CD4-positive, alpha-beta T cell (primary cell): ENCODE data around the gene ZBTB43. TPM values are rescaled to one million over a fixed set of nuclear protein-coding genes. Genes with fewer than 3 reads are reported as not detected.

Experiments used
- ATAC-seq: fragments of 200-7000 bp; cut with Tn5 transposase; one replicate; pipeline ENCODE4 v1.10.0; 2022; ENCODE audit warnings: mild to moderate bottlenecking; ENCODE audit not compliant: poor library complexity
- CTCF ChIA-PET: fragments of 350-600 bp; sonication (Branson Sonifier 250); formaldehyde crosslinking; loops from one replicate; lab custom pipeline; 2021; ENCODE audit warnings: antibody characterized with exemption, inconsistent platforms; lab: Charles Lee
- POLR2A ChIA-PET: fragments of 350-600 bp; sonication (Branson Sonifier 250); formaldehyde crosslinking; loops from one replicate; lab custom pipeline; 2021; ENCODE audit warnings: antibody characterized with exemption, inconsistent platforms; lab: Charles Lee
- DNase-seq, 14 experiments: peaks; one replicate each; pipeline ENCODE4 v3.0.0-alpha.2; 2013 to 2020; ENCODE audit warnings: mixed read lengths in 2 of 14
- H3K27ac ChIP-seq, 2 donors: one replicate each; pipeline versions ENCODE4 v1.5.1 to v1.7.0; 2013; ENCODE audit warnings: low read length in 2 of 2, low read depth in 1 of 2, mild to moderate bottlenecking in 1 of 2
- H3K27me3 ChIP-seq, 2 experiments: 1 replicate in 1 of 2; 2 replicates in 1 of 2; pipeline versions ENCODE4 v1.6.1 to v1.7.0; 2013; ENCODE audit warnings: low read length in 2 of 2, control low read depth in 1 of 2, mild to moderate bottlenecking in 1 of 2, moderate library complexity in 1 of 2; ENCODE audit not compliant: insufficient read depth in 2 of 2, control insufficient read depth in 1 of 2
- H3K36me3 ChIP-seq: one replicate; pipeline ENCODE4 v1.6.1; 2013; ENCODE audit warnings: low read length, control low read depth; ENCODE audit not compliant: insufficient read depth
- H3K4me1 ChIP-seq: one replicate; pipeline ENCODE4 v1.6.1; 2013; ENCODE audit warnings: low read length, control low read depth; ENCODE audit not compliant: insufficient read depth
- H3K4me3 ChIP-seq: one replicate; pipeline ENCODE4 v1.5.1; 2013; ENCODE audit warnings: mild to moderate bottlenecking, low read length, moderate library complexity
- H3K9me3 ChIP-seq, 2 experiments: 1 replicate in 1 of 2; 2 replicates in 1 of 2; pipeline versions ENCODE4 v1.6.1 to v1.7.0; 2013; ENCODE audit warnings: low read length in 2 of 2, mild to moderate bottlenecking in 2 of 2, control low read depth in 1 of 2, moderate library complexity in 1 of 2; ENCODE audit not compliant: control insufficient read depth in 1 of 2, insufficient read depth in 1 of 2
- H3K27ac Mint-ChIP-seq: one replicate; pipeline ENCODE4 v1.8.0; 2020; ENCODE audit warnings: mixed read lengths
- H3K27me3 Mint-ChIP-seq: one replicate; pipeline ENCODE4 v1.8.0; 2021; ENCODE audit warnings: mixed read lengths
- H3K36me3 Mint-ChIP-seq: one replicate; pipeline ENCODE4 v1.8.0; 2021; ENCODE audit warnings: low read depth, mixed read lengths
- H3K4me1 Mint-ChIP-seq: one replicate; pipeline ENCODE4 v1.8.0; 2021; ENCODE audit warnings: low read depth, mixed read lengths
- H3K4me3 Mint-ChIP-seq: one replicate; pipeline ENCODE4 v1.8.0; 2020; ENCODE audit warnings: mild to moderate bottlenecking, mixed read lengths
- H3K9me3 Mint-ChIP-seq: one replicate; pipeline ENCODE4 v1.8.0; 2020; ENCODE audit warnings: mixed read lengths
- intact Hi-C, 2 experiments: fragments of 100-400 bp; cut with DNase I in 1 of 2; cut with micrococcal nuclease in 1 of 2; formaldehyde crosslinking; loops; one replicate each; pipeline versions ENCODE4 v1.15.1 to v1.9.0; 2023 to 2025; cut with DNase I, micrococcal nuclease
- total RNA-seq, 174 experiments: library from RNA in 2 of 174; stranded (reverse) in 2 of 174; gene quantifications; one replicate each; pipeline ENCODE4 v1.2.3 and lab custom pipeline; 2021 to 2026
- TF ChIP-seq, protein P1 (sequence below): fragments of 200-600 bp; IDR thresholded peaks from one replicate; pipeline ENCODE4 v1.8.0; 2022; ENCODE audit warnings: antibody characterized with exemption, mild to moderate bottlenecking

ZBTB43 gene
- total RNA-seq, 2 experiments from 2014 or later: 47.7 to 50.8 TPM

DNA sequence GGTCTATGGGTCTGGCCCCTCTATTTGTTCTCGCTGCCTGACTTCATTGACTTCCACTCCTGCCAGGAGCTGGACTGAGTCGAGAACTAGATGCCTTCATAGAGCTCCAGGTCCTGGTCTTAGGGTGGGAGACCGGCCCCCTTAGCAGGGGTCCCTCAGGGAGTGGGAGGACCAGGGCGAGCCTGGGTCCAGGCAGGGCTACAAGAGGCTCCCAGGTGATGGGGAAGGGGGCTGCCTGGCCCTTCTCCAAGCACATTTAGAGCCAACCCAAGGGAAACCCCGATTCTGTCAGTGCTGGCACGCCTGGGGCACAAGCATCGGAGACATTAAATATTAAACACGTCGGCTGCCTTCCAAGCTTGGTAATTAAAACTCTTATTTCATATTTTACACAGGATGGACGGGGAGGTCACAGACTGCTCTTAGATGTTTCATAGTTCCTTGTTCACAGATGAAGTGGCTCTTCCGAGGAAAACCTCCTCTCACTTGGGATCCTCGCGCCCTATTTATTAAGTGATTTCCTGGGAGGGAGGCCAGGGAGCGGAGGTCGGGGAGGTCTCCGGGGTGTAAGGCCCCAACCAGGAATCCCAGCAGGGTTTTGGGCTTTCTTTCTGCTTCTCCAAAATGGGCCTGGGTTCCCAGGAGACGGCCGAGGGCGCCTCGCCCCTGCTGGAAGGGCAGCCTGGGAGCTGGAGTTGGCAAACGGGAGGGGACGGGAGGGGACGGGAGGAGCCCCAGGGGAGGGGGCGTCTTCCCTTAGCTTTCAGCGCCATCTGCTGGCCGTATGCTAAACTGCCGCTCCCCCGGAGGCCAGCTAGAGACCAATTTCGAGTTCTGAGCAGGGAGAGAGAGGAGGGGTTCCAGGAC is 23.4 kb upstream of the ZBTB43 start:
- Histone ChIP-seq H3K9me3 (no peaks in the 10 kb centered on the region), H3K4me3 (no peak overlapping the region), H3K27me3 (peaks cover 8 to 10% of the 10 kb centered on the region in 2 experiments), H3K36me3 (no peaks in the 10 kb centered on the region), H3K4me1 (peaks cover 3% of the 10 kb centered on the region), H3K27ac (no peak overlapping the region)
- ATAC-seq (peak; percentile 92), DNase-seq (peak; percentile 63 to 91 (median 82))
- H3K36me3 Mint-ChIP-seq: no peaks in the 10 kb centered on the region
- H3K4me3 Mint-ChIP-seq: no peak overlapping the region
- peaks cover 29% of the 10 kb centered on the region for H3K27me3 Mint-ChIP-seq
- H3K9me3 Mint-ChIP-seq: no peaks in the 10 kb centered on the region
- no peak overlapping the region for H3K27ac Mint-ChIP-seq
- intact Hi-C loops: loop anchor here (1.0 to 5.0 kb wide), 4 partner anchors 76 to 284 kb away; partner anchors contain the start of gene LMX1B (in 1 of the 2)
- no peaks in the 10 kb centered on the region for H3K4me1 Mint-ChIP-seq
- TF ChIP-seq, protein P1, sequence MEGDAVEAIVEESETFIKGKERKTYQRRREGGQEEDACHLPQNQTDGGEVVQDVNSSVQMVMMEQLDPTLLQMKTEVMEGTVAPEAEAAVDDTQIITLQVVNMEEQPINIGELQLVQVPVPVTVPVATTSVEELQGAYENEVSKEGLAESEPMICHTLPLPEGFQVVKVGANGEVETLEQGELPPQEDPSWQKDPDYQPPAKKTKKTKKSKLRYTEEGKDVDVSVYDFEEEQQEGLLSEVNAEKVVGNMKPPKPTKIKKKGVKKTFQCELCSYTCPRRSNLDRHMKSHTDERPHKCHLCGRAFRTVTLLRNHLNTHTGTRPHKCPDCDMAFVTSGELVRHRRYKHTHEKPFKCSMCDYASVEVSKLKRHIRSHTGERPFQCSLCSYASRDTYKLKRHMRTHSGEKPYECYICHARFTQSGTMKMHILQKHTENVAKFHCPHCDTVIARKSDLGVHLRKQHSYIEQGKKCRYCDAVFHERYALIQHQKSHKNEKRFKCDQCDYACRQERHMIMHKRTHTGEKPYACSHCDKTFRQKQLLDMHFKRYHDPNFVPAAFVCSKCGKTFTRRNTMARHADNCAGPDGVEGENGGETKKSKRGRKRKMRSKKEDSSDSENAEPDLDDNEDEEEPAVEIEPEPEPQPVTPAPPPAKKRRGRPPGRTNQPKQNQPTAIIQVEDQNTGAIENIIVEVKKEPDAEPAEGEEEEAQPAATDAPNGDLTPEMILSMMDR: peak; percentile 98
- CTCF ChIA-PET: interaction anchor here (0.7 to 6.7 kb wide), 12 partner anchors 9 to 282 kb away, joined by 3 to 157 read pairs (median 4); no protein-coding TSS in a partner anchor
- POLR2A ChIA-PET: interaction anchor here (1.0 to 1.4 kb wide), 3 partner anchors 23 to 75 kb away, joined by 3 to 16 read pairs (median 5); partner anchors contain the start of gene ZBTB43

DNA sequence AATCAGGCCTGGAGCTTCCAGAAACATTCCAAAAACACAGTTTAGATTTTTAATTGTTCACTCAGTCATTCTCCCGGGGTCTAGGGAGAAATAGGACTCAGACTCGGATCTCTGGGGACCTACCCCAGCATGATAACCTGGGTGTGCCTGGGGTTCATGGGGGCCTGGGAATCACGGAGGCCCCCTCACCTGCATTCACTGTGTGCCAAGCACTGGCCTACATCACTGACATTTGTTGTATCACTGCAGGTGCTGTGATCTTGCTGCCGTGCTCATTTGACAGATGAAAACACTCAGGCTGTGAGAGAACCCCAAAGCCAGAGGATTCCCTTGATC is 22.8 kb upstream of the ZBTB43 start:
- no peaks in the 10 kb centered on the region for H3K36me3 Mint-ChIP-seq
- intact Hi-C loops: loop anchor here (5.0 kb wide), 2 partner anchors 170 to 285 kb away; partner anchors contain the start of gene LMX1B (in 1 of the 2)
- DNase-seq (no peak), ATAC-seq (no peak)
- H3K27ac ChIP-seq: no peak overlapping the region
- no peaks in the 10 kb centered on the region for H3K9me3 ChIP-seq
- TF ChIP-seq, protein P1: no peak
- H3K4me3 ChIP-seq: no peak overlapping the region
- H3K4me1 ChIP-seq: peaks cover 3% of the 10 kb centered on the region
- H3K27me3 Mint-ChIP-seq: peaks cover 35% of the 10 kb centered on the region
- ChIA-PET POLR2A (interaction anchor here (1.0 to 1.4 kb wide), 3 partner anchors 23 to 76 kb away, joined by 3 to 16 read pairs (median 5); partner anchors contain the start of gene ZBTB43), CTCF (interaction anchor here (0.7 to 6.7 kb wide), 12 partner anchors 8 to 283 kb away, joined by 3 to 157 read pairs (median 4); no protein-coding TSS in a partner anchor)
- no peaks in the 10 kb centered on the region for H3K4me1 Mint-ChIP-seq
- no peaks in the 10 kb centered on the region for H3K36me3 ChIP-seq
- H3K9me3 Mint-ChIP-seq: no peaks in the 10 kb centered on the region
- no peak overlapping the region for H3K4me3 Mint-ChIP-seq
- peaks cover 8 to 16% of the 10 kb centered on the region in 2 experiments for H3K27me3 ChIP-seq
- no peak overlapping the region for H3K27ac Mint-ChIP-seq

DNA sequence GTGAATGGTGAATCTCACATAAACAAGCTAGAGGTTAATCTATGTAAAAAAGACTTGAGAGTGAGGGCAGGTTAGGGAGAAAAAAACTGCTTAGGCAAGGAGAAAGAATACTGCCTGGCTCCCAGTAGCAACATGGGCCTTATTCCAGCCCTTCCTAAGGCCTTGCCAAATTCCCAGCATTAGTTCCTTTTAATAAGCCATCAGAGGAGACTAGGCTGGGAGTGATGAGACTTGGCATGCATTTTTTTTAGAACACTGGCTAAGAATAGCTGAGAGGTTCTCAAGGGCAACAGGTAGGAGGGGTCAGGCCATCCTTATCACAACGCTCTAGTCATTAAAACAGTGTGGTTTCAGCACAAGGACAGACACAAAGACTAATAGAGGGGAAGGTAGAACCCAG is 20.9 kb upstream of the ZBTB43 start:
- Histone ChIP-seq H3K9me3 (no peaks in the 10 kb centered on the region), H3K27ac (no peak overlapping the region), H3K36me3 (no peaks in the 10 kb centered on the region), H3K27me3 (peaks cover 4 to 8% of the 10 kb centered on the region in 2 experiments), H3K4me1 (peaks cover 3% of the 10 kb centered on the region), H3K4me3 (no peak overlapping the region)
- Mint-ChIP-seq H3K9me3 (no peaks in the 10 kb centered on the region), H3K4me1 (no peaks in the 10 kb centered on the region), H3K36me3 (no peaks in the 10 kb centered on the region), H3K27ac (no peak overlapping the region), H3K4me3 (no peak overlapping the region), H3K27me3 (peaks cover 42% of the 10 kb centered on the region)
- intact Hi-C loops: loop anchor here (5.0 kb wide), 2 partner anchors 172 to 287 kb away; partner anchors contain the start of gene LMX1B (in 1 of the 2)
- DNase-seq (no peak), ATAC-seq (no peak)
- CTCF ChIA-PET: interaction anchor here (2.0 kb wide), 1 partner anchor 78 kb away, joined by 12 read pairs; no protein-coding TSS in a partner anchor
- POLR2A ChIA-PET: no interaction called here
- TF ChIP-seq, protein P1: no peak
